ENCODE measurements around the gene HS3ST6. TPM values are rescaled to one million over a fixed set of nuclear protein-coding genes. Genes with fewer than 3 reads are reported as not detected.
"Not testable (repeated sequence)": the region's sequence is repeated elsewhere in the genome, so short reads cannot be mapped to it uniquely, and the experiment has no call there.

HS3ST6 gene
- total and polyA plus RNA-seq, 4 donors: 0.40 to 5.9 (median 1.4) TPM

- DNase-seq: peak; percentile 99
Measured at GRCh38 chr16:1964506-1965395, 46.5 kb upstream of the HS3ST6 start, which contains the start of gene RPS2. RPS2 (minus strand) TSS chr16:1964826; CDS start chr16:1964625, 201 bp downstream.

GRCh38 chr16:1963806-1964505, 45.7 kb upstream of the HS3ST6 start:
- WGBS, 2 donors: 9 to 12% methylated on average over 36 to 44 of the region's 44 CpGs
- no peak for ATAC-seq (ENCODE audit: insufficient read depth, low FRiP score)
- no peaks in the 10 kb centered on the region for H3K27me3 ChIP-seq (ENCODE audit: control insufficient read depth in 3 of 3, insufficient read depth in 3 of 3, low read length in 2 of 3)
- no peak for TF ChIP-seq CTCF (IDR thresholded peaks at IDR 0.05; ENCODE audit: control extremely low read depth, extremely low read depth)
- H3K4me1 ChIP-seq (ENCODE audit: control insufficient read depth in 5 of 5, insufficient read depth in 5 of 5, low read length in 5 of 5): peaks cover 5 to 35% (median 10%) of the 10 kb centered on the region in 5 donors
- peak in 1 of 3 donors; percentile 59 for DNase-seq
- no peaks in the 10 kb centered on the region for H3K9me3 ChIP-seq (ENCODE audit: control insufficient read depth in 4 of 4, insufficient read depth in 3 of 4, low read length in 3 of 4)
- peaks cover 7 to 20% (median 16%) of the 10 kb centered on the region in 4 donors for H3K36me3 ChIP-seq (ENCODE audit: control insufficient read depth in 4 of 4, insufficient read depth in 4 of 4, low read length in 4 of 4)
- peak overlapping the region; percentile 94 for H3K4me3 ChIP-seq
- peak overlapping the region; percentile 78 to 80 for H3K9ac ChIP-seq (ENCODE audit: insufficient read depth in 1 of 2, low read length in 2 of 2)
- H3K27ac ChIP-seq (ENCODE audit: low read depth in 1 of 2, low read length in 1 of 2): peak overlapping the region; percentile 88 to 97

More at GRCh38 chr16:1964506-1965395, 46.5 kb upstream of the HS3ST6 start, which contains the start of gene RPS2:
- Histone ChIP-seq H3K27ac (ENCODE audit: low read depth in 1 of 2, low read length in 1 of 2) (peak within 1 kb of the TSS; percentile 97), H3K9me3 (ENCODE audit: control insufficient read depth in 4 of 4, insufficient read depth in 3 of 4, low read length in 3 of 4) (no peaks in the 10 kb centered on the region), H3K4me3 (peak within 1 kb of the TSS; percentile 94), H3K27me3 (ENCODE audit: control insufficient read depth in 3 of 3, insufficient read depth in 3 of 3, low read length in 2 of 3) (no peaks in the 10 kb centered on the region), H3K4me1 (ENCODE audit: control insufficient read depth in 5 of 5, insufficient read depth in 5 of 5, low read length in 5 of 5) (peaks cover 5 to 32% (median 10%) of the 10 kb centered on the region in 5 donors), H3K36me3 (ENCODE audit: control insufficient read depth in 4 of 4, insufficient read depth in 4 of 4, low read length in 4 of 4) (peaks cover 7 to 20% (median 16%) of the 10 kb centered on the region in 4 donors), H3K9ac (ENCODE audit: insufficient read depth in 1 of 2, low read length in 2 of 2) (peak within 1 kb of the TSS; percentile 78 to 80)
- WGBS, 2 donors: 0 to 2% methylated on average over 86 to 97 of the region's 97 CpGs
- no peak for TF ChIP-seq CTCF (IDR thresholded peaks at IDR 0.05; ENCODE audit: control extremely low read depth, extremely low read depth)
- ATAC-seq (ENCODE audit: insufficient read depth, low FRiP score): peak; percentile 90

- not testable (repeated sequence) for H3K27ac ChIP-seq (ENCODE audit: low read depth in 1 of 2, low read length in 1 of 2); H3K9me3 ChIP-seq (ENCODE audit: control insufficient read depth in 4 of 4, insufficient read depth in 3 of 4, low read length in 3 of 4); ATAC-seq (ENCODE audit: insufficient read depth, low FRiP score); DNase-seq; H3K9ac ChIP-seq (ENCODE audit: insufficient read depth in 1 of 2, low read length in 2 of 2); H3K4me3 ChIP-seq; H3K27me3 ChIP-seq (ENCODE audit: control insufficient read depth in 3 of 3, insufficient read depth in 3 of 3, low read length in 2 of 3)
- H3K36me3 ChIP-seq (ENCODE audit: control insufficient read depth in 4 of 4, insufficient read depth in 4 of 4, low read length in 4 of 4): peaks cover 7 to 20% (median 16%) of the 10 kb centered on the region in 4 donors
- 88 to 89% methylated on average over 31 to 37 of the region's 37 CpGs for WGBS, 2 donors
- H3K4me1 ChIP-seq (ENCODE audit: control insufficient read depth in 5 of 5, insufficient read depth in 5 of 5, low read length in 5 of 5): peaks cover 5 to 37% (median 10%) of the 10 kb centered on the region in 5 donors
Measured at GRCh38 chr16:1962161-1963153, 44.2 kb upstream of the HS3ST6 start.

Measured in lung (tissue), 12 donors.